GM23338 (cell line): ENCODE data around the gene SHF. TPM values are rescaled to one million over a fixed set of nuclear protein-coding genes. Genes with fewer than 3 reads are reported as not detected.

Experiments
- ATAC-seq: fragments of 200-7000 bp; cut with Tn5 transposase; 3 replicates; pipeline ENCODE4 v1.9.1; 2020
- DNase-seq: peaks from one replicate; pipeline ENCODE4 v3.0.0-alpha.2; 2015; ENCODE audit warnings: low spot score
- H2AFZ ChIP-seq: fragments of 200-600 bp; sonication (generic); 2 replicates; pipeline ENCODE4 v1.8.0; 2016; ENCODE audit warnings: antibody characterized with exemption, mild to moderate bottlenecking, moderate library complexity
- H3F3A ChIP-seq: fragments of 200-600 bp; sonication (generic); replicated peaks from 2 replicates; pipeline ENCODE4 v1.8.0; 2017; ENCODE audit warnings: antibody characterized with exemption, mixed run types, low read depth
- H3K27ac ChIP-seq: fragments of 200-600 bp; sonication (generic); 2 replicates; pipeline ENCODE4 v1.6.1; 2016; ENCODE audit warnings: low read depth
- H3K27me3 ChIP-seq: fragments of 200-600 bp; sonication (generic); 2 replicates; pipeline ENCODE4 v1.8.0; 2016; ENCODE audit warnings: mild to moderate bottlenecking, mixed run types, moderate library complexity; ENCODE audit not compliant: insufficient read depth
- H3K36me3 ChIP-seq: fragments of 200-600 bp; sonication (generic); 2 replicates; pipeline ENCODE4 v1.8.0; 2016; ENCODE audit warnings: mild to moderate bottlenecking; ENCODE audit not compliant: insufficient read depth
- H3K4me1 ChIP-seq: fragments of 200-600 bp; sonication (generic); 2 replicates; pipeline ENCODE4 v1.8.0; 2016; ENCODE audit warnings: mild to moderate bottlenecking, moderate library complexity; ENCODE audit not compliant: insufficient read depth
- H3K4me2 ChIP-seq: fragments of 200-600 bp; sonication (generic); 2 replicates; pipeline ENCODE4 v1.7.1; 2017; ENCODE audit warnings: mixed run types
- H3K4me3 ChIP-seq: fragments of 200-600 bp; sonication (generic); 2 replicates; pipeline ENCODE4 v1.6.1; 2016; ENCODE audit warnings: mixed run types
- H3K79me2 ChIP-seq: fragments of 200-600 bp; sonication (generic); replicated peaks from 2 replicates; pipeline ENCODE4 v1.8.0; 2017; ENCODE audit warnings: mild to moderate bottlenecking; ENCODE audit not compliant: insufficient read depth
- H3K9me2 ChIP-seq: fragments of 200-600 bp; sonication (generic); 2 replicates; pipeline ENCODE4 v1.8.0; 2017; ENCODE audit not compliant: insufficient read depth
- H4K20me1 ChIP-seq: fragments of 200-600 bp; sonication (generic); replicated peaks from 2 replicates; pipeline ENCODE4 v1.8.0; 2017; ENCODE audit warnings: mild to moderate bottlenecking; ENCODE audit not compliant: insufficient read depth
- H3K27ac Mint-ChIP-seq: 2 replicates; pipeline ENCODE4 v1.8.0; 2020; ENCODE audit warnings: inconsistent platforms, mild to moderate bottlenecking, moderate library complexity, mixed read lengths
- H3K27me3 Mint-ChIP-seq: 3 replicates; pipeline ENCODE4 v1.8.0; 2022; ENCODE audit warnings: low read depth, mild to moderate bottlenecking, moderate library complexity, mixed read lengths, inconsistent platforms; ENCODE audit not compliant: insufficient read depth, poor library complexity
- H3K36me3 Mint-ChIP-seq: 3 replicates; pipeline ENCODE4 v1.8.0; 2021; ENCODE audit warnings: low read depth, mild to moderate bottlenecking, inconsistent platforms, moderate library complexity, mixed read lengths
- H3K4me1 Mint-ChIP-seq: 3 replicates; pipeline ENCODE4 v1.8.0; 2020; ENCODE audit warnings: mild to moderate bottlenecking, inconsistent platforms, mixed read lengths
- H3K4me3 Mint-ChIP-seq: 3 replicates; pipeline ENCODE4 v1.8.0; 2021; ENCODE audit warnings: moderate library complexity, mild to moderate bottlenecking, inconsistent platforms, mixed read lengths
- H3K9me3 Mint-ChIP-seq: 3 replicates; pipeline ENCODE4 v1.8.0; 2020; ENCODE audit warnings: moderate library complexity, mild to moderate bottlenecking, inconsistent platforms, mixed read lengths
- CREB1 ChIP-seq: fragments of 250-450 bp; sonication (Bioruptor Pico); IDR thresholded peaks from 2 replicates; pipeline ENCODE4 v1.5.0; 2020; ENCODE audit warnings: low read depth, mild to moderate bottlenecking, moderate library complexity
- ETS1 ChIP-seq: IDR thresholded peaks from 2 replicates; pipeline ENCODE4 v1.6.1; 2016; ENCODE audit warnings: antibody characterized with exemption
- EZH2 ChIP-seq: fragments of 200-600 bp; sonication (generic); IDR thresholded peaks from one replicate; pipeline ENCODE4 v1.8.0; 2017; ENCODE audit warnings: antibody characterized with exemption, mild to moderate bottlenecking, low read depth; ENCODE audit not compliant: unreplicated experiment
- EZH2phosphoT487 ChIP-seq: fragments of 200-600 bp; sonication (generic); IDR thresholded peaks from one replicate; pipeline ENCODE4 v1.8.1; 2018; ENCODE audit warnings: antibody characterized with exemption; ENCODE audit not compliant: unreplicated experiment
- NANOG ChIP-seq: IDR thresholded peaks from 2 replicates; pipeline ENCODE4 v1.6.1; 2016; ENCODE audit warnings: antibody characterized with exemption, borderline replicate concordance
- POLR2AphosphoS5 ChIP-seq: IDR thresholded peaks from 2 replicates; pipeline ENCODE4 v1.6.1; 2016; ENCODE audit warnings: antibody characterized with exemption, low read depth
- STAT1 ChIP-seq: IDR thresholded peaks from one replicate; pipeline ENCODE4 v1.6.1; 2016; ENCODE audit warnings: antibody characterized with exemption; ENCODE audit not compliant: unreplicated experiment
- ZNF114 ChIP-seq: fragments of 250-450 bp; sonication (Bioruptor Pico); IDR thresholded peaks from 2 replicates; pipeline ENCODE4 v1.5.0; 2020; ENCODE audit warnings: mild to moderate bottlenecking, moderate library complexity
- ZNF462 ChIP-seq: fragments of 250-450 bp; sonication (Bioruptor Pico); IDR thresholded peaks from 2 replicates; pipeline ENCODE4 v1.5.0; 2020; ENCODE audit warnings: mild to moderate bottlenecking, moderate library complexity
- polyA plus RNA-seq: library from polyadenylated mRNA; unstranded; fragments of >200 nt; fragmentation: Nextera tagmentation; extraction: Ambion mirVana; gene quantifications from 2 replicates; pipeline ENCODE4 v1.2.1, GENCODE V29; 2016
- total RNA-seq: library from RNA; depleted of rRNA; stranded (reverse); fragments of >200 nt; shearing (Covaris generic); gene quantifications from 2 replicates; pipeline ENCODE4 v1.2.3, GENCODE V29; 2014

Gene SHF
- total and polyA plus RNA-seq, 2 experiments from 2014 or later = 5.8 to 15.6 TPM

GRCh38 chr15:45150997-45151396 is 36.8 kb downstream of the SHF start:
- Mint-ChIP-seq H3K4me3 (no peak overlapping the region), H3K36me3 (no peaks in the 10 kb centered on the region), H3K27ac (no peak overlapping the region), H3K9me3 (no peaks in the 10 kb centered on the region), H3K27me3 (peaks cover 2% of the 10 kb centered on the region), H3K4me1 (peaks cover 5% of the 10 kb centered on the region; the same call in 1 of the 3 replicates)
- Histone ChIP-seq H3K4me3 (no peak overlapping the region), H3K4me1 (no peaks in the 10 kb centered on the region), H3K27ac (no peak overlapping the region), H3F3A (no peaks in the 10 kb centered on the region), H3K27me3 (no peaks in the 10 kb centered on the region), H3K9me2 (no peaks in the 10 kb centered on the region), H3K79me2 (no peaks in the 10 kb centered on the region), H3K4me2 (no peak overlapping the region), H4K20me1 (no peaks in the 10 kb centered on the region), H3K36me3 (no peaks in the 10 kb centered on the region), H2AFZ (no peak overlapping the region)
- no peak for TF ChIP-seq POLR2AphosphoS5
- TF ChIP-seq ZNF462 (CRISPR knock-in tag) = no peak
- TF ChIP-seq STAT1 = no peak
- no peak for TF ChIP-seq ZNF114
- TF ChIP-seq NANOG = no peak
- no peak for TF ChIP-seq CREB1 (CRISPR knock-in tag)
- no peak for TF ChIP-seq ETS1
- no peak for TF ChIP-seq EZH2phosphoT487
- TF ChIP-seq EZH2 = no peak
- ATAC-seq (no peak), DNase-seq (no peak)
